ENCODE measurements around the gene OLFM2.

- TF ChIP-seq CTCF (conservative IDR thresholded peaks at IDR 0.05 in 1 of 2, IDR thresholded peaks at IDR 0.05 in 1 of 2; ENCODE audit: low read depth in 1 of 2, low read length in 2 of 2) (no peak), EZH2 (IDR thresholded peaks at IDR 0.05; ENCODE audit: low read length, missing control alignments) (no peak)
Observed at GRCh38 chr19:9939301-9939913, 3.1 kb upstream of the OLFM2 start.
